T-helper 2 cell treated with Interferon-gamma antibody and Interleukin-4, amounts not matched to agents 5 μg/mL and 100 μg/mL, for 36 hours (primary cell): ENCODE measurements around the gene DCDC2.
"Not testable (repeated sequence)": the region's sequence is repeated elsewhere in the genome, so short reads cannot be mapped to it uniquely, and the experiment has no call there.

Experiments
- DNase-seq: peaks from one replicate; pipeline ENCODE4 v3.0.0; 2021; ENCODE audit warnings: low spot score
- H3K27ac Mint-ChIP-seq: one replicate; pipeline ENCODE4 v1.8.0; 2021; ENCODE audit warnings: mild to moderate bottlenecking, mixed read lengths
- H3K27me3 Mint-ChIP-seq: one replicate; pipeline ENCODE4 v1.8.0; 2021; ENCODE audit warnings: low read depth, mixed read lengths
- H3K36me3 Mint-ChIP-seq: one replicate; pipeline ENCODE4 v1.8.0; 2021; ENCODE audit warnings: low read depth, mixed read lengths
- H3K4me1 Mint-ChIP-seq: one replicate; pipeline ENCODE4 v1.8.0; 2021; ENCODE audit warnings: low read depth, mixed read lengths
- H3K4me3 Mint-ChIP-seq: one replicate; pipeline ENCODE4 v1.8.0; 2022; ENCODE audit warnings: mild to moderate bottlenecking, moderate library complexity, mixed read lengths
- H3K9me3 Mint-ChIP-seq: one replicate; pipeline ENCODE4 v1.8.0; 2021; ENCODE audit warnings: mixed read lengths

The DCDC2 gene

DNA sequence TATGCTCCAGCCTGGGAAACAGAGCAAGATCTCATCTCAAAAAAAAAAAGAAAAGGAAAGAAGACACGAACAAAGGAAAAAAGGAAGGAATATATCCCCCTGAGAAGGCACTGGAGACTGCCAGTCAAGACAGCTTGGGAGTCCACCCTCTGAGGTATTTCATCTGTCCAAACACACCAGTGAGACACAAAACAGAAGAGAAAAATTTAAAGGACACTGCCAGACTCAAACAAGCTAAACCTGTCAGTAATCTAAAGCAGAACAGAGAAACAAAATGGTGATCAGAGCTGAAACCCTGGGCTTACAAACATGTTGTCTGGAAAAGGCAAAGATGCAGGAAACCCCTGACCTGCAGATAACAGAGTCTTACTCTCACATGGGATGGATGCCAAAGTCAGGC, 114.9 kb downstream of the DCDC2 start:
- Mint-ChIP-seq H3K4me1 (no peaks in the 10 kb centered on the region), H3K27ac (no peak overlapping the region), H3K9me3 (no peaks in the 10 kb centered on the region), H3K4me3 (no peak overlapping the region), H3K36me3 (no peaks in the 10 kb centered on the region), H3K27me3 (no peaks in the 10 kb centered on the region)
- no peak for DNase-seq

DNA sequence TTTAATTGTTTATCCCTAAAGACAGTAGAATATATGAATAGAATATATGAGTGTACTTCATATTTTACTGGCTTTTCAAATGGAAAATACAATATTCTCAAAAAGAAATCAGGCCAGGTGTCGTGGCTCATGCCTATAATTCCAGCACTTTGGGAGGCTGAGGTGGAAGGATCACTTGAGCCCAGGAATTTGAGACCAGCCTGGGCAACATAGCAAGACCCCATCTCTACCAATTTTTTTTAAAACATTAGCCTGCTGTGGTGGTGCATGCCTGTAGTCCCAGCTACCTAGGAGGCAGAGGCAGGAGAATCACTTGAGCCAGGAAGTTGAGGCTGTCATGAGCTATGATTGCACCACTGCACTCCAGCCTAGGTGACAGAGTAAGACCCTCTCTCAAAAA, 116.1 kb downstream of the DCDC2 start:
- not testable (repeated sequence) for H3K4me1 Mint-ChIP-seq, H3K27ac Mint-ChIP-seq, H3K36me3 Mint-ChIP-seq, DNase-seq, H3K27me3 Mint-ChIP-seq, H3K4me3 Mint-ChIP-seq, H3K9me3 Mint-ChIP-seq

DNA sequence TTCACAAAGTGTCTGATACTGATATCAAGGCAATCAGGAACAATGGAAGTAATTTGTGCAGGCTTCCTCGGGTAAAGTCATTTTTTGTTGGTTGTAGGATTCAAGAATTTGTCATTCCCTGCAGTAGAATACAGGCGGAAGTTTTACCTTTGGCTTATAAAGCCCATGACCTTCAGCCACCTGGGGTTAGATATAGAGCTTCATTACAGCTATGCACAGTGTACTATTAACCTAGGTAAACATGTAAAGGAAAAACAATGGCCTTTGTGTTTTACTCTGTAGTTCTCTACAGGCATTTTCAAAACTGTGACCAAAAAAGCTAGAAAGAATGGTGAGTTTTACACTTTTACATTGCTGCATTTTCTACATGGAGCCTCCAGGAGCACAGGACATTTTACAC, 116.9 kb downstream of the DCDC2 start:
- Mint-ChIP-seq H3K27me3 (no peaks in the 10 kb centered on the region), H3K27ac (no peak overlapping the region), H3K4me1 (no peaks in the 10 kb centered on the region), H3K36me3 (no peaks in the 10 kb centered on the region), H3K9me3 (peaks cover 10% of the 10 kb centered on the region), H3K4me3 (no peak overlapping the region)
- no peak for DNase-seq

DNA sequence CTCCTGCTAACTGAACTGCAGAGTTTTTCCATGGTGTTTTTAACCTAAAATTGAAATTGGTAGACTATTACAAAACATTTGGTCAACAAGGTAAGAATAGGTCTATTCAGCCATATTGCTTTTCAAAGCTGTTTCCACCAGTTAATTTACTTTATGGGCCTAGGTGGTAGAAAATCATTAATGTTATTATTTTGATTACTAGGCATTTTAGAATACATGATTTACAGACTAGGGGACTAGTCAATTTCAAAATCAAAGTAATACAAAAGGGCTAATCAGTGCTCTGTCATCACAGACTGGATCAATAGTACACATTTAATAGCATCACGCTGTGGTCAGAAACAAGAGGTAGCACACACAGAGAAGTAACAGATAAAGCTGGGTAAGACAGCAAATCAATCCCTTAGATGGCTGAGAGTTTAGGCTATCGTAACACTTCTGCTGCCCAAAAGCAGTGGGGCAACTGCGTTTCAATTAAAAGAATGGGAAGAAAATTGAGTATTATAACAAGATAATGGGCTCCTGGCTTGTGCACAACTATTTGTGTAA, 117.4 kb downstream of the DCDC2 start:
- Mint-ChIP-seq H3K27ac (no peak overlapping the region), H3K9me3 (peaks cover 10% of the 10 kb centered on the region), H3K4me3 (no peak overlapping the region), H3K27me3 (no peaks in the 10 kb centered on the region), H3K4me1 (no peaks in the 10 kb centered on the region), H3K36me3 (no peaks in the 10 kb centered on the region)
- DNase-seq, result no peak

DNA sequence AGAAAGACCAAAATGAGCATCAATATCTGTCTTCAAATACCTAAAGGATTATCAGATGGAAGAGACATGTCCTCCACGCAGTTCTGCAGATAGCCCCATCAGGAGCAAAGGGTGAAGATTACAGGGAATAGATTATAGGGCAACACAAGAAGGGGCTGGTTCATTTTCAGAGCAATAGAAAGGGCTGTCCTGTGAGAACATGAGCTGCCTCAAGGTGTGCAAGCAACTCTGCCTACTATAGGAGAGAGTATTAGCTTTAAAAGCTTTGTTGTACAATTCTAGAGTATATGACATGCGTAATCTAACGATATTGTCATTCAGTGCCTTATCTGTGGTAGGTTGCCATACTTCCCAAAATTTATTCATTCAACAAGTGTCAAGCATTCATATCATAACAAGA, 119.2 kb downstream of the DCDC2 start:
- no peak for DNase-seq
- Mint-ChIP-seq H3K9me3 (peaks cover 10% of the 10 kb centered on the region), H3K4me1 (no peaks in the 10 kb centered on the region), H3K36me3 (no peaks in the 10 kb centered on the region), H3K4me3 (no peak overlapping the region), H3K27me3 (peaks cover 6% of the 10 kb centered on the region), H3K27ac (no peak overlapping the region)

DNA sequence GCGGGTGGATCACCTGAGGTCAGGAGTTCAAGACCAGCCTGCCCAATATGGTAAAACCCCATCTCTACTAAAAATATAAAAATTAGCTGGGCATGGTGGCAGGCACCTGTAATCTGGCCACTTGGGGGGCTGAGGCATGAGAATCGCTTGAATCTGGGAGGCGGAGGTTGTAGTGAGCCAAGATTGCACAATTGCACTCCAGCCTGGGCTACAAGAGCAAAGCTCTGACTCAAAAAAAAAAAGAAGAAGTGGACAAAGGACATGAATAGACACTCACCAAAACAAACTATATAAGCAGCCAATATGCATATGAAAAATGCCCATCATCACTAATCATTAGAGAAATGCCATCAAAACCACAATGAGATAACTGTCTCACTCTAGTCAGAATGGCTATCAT, 121.1 kb downstream of the DCDC2 start:
- H3K9me3 Mint-ChIP-seq, H3K27me3 Mint-ChIP-seq, H3K4me3 Mint-ChIP-seq, H3K27ac Mint-ChIP-seq, DNase-seq, H3K36me3 Mint-ChIP-seq, H3K4me1 Mint-ChIP-seq: not testable (repeated sequence)

DNA sequence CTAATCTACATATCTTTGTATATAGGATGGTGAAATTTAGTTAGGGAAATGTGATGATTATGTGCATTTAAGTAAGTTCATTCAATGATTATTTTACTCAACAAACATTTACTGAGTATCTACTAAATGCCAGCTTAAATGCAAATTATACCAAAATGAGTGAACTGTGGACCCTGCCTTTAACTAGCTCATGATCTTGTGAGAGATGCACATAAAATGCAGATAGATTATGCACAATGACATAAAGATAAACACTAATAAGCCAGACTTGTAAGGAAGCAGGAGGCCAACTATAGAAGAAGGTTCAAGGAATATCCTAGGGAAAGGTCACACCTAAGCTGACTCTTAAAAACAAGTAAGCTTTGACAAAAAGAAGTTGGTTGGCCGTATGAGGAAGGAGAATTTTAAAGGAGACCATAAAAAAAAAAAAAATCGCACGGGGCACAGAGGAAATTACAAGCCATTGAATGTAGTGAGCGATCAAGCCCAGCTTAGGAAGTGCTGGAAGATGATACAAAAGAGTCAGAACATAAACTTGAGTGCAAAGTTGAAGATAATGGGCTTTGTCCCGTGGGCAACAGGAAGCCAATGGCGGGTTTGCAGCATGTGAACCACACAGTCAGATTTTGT, 123.9 kb downstream of the DCDC2 start:
- Mint-ChIP-seq H3K27me3 (peaks cover 6% of the 10 kb centered on the region), H3K27ac (no peak overlapping the region), H3K36me3 (no peaks in the 10 kb centered on the region), H3K4me3 (no peak overlapping the region), H3K9me3 (peaks cover 10% of the 10 kb centered on the region), H3K4me1 (no peaks in the 10 kb centered on the region)
- no peak for DNase-seq

DNA sequence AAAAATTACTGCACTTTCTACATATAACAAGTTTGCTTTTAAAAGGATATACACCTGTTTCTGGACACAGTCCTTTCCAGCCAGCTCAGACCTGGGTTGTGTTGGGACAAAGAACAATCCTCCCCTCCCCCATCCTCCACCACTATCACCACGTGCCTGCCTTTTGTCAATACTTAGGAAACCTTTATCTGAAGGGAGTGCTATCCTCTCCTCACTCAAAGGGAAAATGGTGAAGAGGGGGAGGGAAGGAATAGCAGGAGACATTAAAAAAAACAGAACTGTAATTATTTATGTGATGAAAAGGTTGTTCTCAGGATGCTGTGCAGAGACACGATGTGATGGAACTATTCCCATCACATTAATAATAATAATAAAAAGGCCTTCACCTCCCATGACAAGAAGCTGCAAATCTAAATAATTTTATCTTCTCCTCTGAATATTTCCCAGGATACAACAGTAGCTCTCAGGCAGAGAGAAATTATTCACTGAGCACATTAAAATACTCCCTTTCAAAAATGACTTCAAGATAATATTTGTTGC, 126.4 kb downstream of the DCDC2 start:
- no peak for DNase-seq
- no peak overlapping the region for H3K4me3 Mint-ChIP-seq
- no peaks in the 10 kb centered on the region for H3K4me1 Mint-ChIP-seq
- peaks cover 6% of the 10 kb centered on the region for H3K27me3 Mint-ChIP-seq
- H3K9me3 Mint-ChIP-seq, result no peaks in the 10 kb centered on the region
- no peaks in the 10 kb centered on the region for H3K36me3 Mint-ChIP-seq
- no peak overlapping the region for H3K27ac Mint-ChIP-seq

DNA sequence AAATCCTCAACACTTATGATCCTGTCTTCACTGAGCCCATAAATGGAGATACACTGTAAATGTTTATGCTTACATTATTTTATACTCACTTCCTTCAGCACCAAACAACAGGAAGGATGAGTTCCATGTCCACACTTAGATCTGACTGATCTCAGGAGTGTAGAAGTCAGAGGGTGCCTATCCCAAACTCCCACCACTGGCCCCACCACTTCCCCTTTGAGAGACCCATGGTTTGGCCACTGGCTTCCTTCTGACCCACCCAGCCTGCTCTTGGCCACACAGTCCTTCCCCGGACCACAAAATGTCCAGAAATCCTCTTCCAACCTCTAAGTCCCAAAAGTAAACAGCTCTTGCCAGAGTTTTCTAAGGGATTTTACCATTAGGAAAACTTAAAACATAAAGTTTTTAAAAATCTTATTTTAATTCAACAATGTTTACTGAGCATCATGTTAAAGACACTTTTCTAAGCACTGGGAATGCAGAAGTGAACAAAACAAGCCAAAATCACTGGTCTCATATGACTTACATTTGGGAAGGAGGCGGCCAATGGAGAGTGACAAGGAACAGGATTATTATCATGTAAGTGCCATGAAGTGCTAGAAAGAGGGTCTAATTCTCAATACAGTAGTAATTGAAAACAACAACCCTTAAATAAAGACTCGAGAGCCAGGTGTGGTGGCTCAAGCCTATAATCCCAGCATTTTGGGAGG, 128.0 kb downstream of the DCDC2 start:
- no peak for DNase-seq
- no peak overlapping the region for H3K4me3 Mint-ChIP-seq
- no peak overlapping the region for H3K27ac Mint-ChIP-seq
- H3K27me3 Mint-ChIP-seq, result peaks cover 6% of the 10 kb centered on the region
- no peaks in the 10 kb centered on the region for H3K36me3 Mint-ChIP-seq
- no peaks in the 10 kb centered on the region for H3K4me1 Mint-ChIP-seq
- no peaks in the 10 kb centered on the region for H3K9me3 Mint-ChIP-seq

DNA sequence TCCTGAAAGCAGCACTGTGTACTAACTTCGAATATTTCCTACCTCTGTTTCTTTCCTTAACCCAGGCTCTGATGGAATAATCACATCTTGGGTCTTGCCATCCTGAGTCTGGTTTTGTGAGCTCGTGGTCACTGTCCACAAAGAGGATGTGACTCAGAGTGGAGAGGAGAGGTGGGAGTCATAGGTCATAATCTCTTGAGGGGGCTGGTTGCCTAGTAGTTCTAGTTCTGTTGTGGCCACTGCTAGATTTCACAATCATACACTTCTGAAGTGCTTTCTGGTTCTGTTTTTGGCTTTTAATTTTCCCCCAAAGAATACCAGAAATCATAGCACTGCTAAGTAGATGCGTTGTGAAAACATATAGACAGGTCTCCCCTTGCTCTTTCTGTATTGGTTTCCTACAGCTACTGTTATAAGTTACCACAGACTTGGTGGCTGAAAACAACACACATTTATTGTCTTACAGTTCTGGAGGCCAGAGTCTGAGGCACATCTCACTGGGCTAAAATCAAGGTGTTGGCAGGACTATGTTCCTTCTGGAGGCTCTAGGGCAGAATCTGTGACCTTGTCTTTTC, 129.1 kb downstream of the DCDC2 start:
- no peak for DNase-seq
- H3K4me3 Mint-ChIP-seq, result no peak overlapping the region
- H3K36me3 Mint-ChIP-seq, result no peaks in the 10 kb centered on the region
- H3K27me3 Mint-ChIP-seq, result no peaks in the 10 kb centered on the region
- no peak overlapping the region for H3K27ac Mint-ChIP-seq
- H3K9me3 Mint-ChIP-seq, result no peaks in the 10 kb centered on the region
- H3K4me1 Mint-ChIP-seq, result no peaks in the 10 kb centered on the region

DNA sequence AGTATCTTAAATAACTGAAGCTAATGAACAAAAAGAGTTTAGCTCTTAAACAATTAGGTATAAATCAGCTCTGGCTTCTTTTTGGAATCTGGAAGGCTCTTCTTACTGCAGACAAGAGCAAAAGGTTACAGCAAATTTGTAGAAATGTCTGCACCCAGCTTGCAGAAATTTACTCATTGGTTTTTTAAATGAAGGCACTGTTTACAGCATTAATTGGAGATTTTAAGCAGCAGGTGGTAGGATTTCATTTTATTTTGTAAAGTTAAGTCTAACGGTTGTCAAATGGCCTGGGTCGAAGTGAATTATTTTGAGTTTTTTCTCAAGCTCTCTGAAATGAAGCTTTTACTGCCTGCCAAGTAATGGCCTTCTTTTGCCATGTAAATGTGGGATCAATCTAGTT, 129.7 kb downstream of the DCDC2 start:
- H3K27me3 Mint-ChIP-seq, result peaks cover 2% of the 10 kb centered on the region

DNA sequence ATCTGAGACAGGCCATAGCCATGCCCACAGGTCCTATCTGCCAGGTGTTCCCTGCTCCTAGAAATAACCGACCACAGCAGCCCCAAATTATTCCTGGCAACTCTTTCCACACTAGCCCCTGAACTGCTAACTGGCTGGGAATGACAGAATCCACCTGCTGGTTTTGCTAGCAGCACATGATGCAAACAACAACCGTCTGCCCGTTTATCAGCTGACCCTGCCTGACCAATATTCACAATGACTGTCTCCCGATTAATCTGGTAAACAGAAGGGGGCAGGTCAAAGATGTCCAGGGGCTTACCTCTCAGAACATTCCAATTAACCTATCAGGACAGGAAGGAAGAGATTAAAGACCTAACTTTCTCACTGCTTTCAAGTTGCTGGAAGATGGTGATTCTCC, 130.3 kb downstream of the DCDC2 start:
- Mint-ChIP-seq H3K36me3 (no peaks in the 10 kb centered on the region), H3K4me1 (no peaks in the 10 kb centered on the region), H3K27me3 (peaks cover 2% of the 10 kb centered on the region), H3K9me3 (no peaks in the 10 kb centered on the region), H3K27ac (no peak overlapping the region), H3K4me3 (no peak overlapping the region)
- DNase-seq, result no peak

More for the DNA sequence above, 129.7 kb downstream of the DCDC2 start:
- Mint-ChIP-seq H3K4me3 (no peak overlapping the region), H3K36me3 (no peaks in the 10 kb centered on the region), H3K9me3 (no peaks in the 10 kb centered on the region), H3K27ac (no peak overlapping the region), H3K4me1 (no peaks in the 10 kb centered on the region)
- no peak for DNase-seq

DNA sequence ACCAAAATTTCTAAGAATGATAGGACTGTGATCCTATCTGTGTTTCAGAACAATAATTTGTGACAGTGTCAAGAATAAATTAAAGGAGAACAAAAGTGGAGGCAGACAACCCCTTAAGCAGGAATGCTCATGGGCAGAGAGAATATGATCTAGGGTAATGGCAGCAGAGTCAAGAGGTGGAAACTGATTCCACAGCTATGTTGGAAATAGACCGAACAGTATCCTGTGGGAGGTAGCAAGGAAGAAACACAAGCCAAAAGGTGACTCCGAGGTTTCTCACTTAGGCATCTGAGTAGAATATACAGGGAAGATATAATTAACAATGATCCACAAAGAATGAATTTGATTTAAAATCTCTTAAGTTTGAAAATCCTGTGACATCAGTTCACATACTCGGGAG, 131.3 kb downstream of the DCDC2 start:
- no peak for DNase-seq
- Mint-ChIP-seq H3K36me3 (no peaks in the 10 kb centered on the region), H3K9me3 (no peaks in the 10 kb centered on the region), H3K4me1 (no peaks in the 10 kb centered on the region), H3K27me3 (peaks cover 4% of the 10 kb centered on the region), H3K27ac (no peak overlapping the region), H3K4me3 (no peak overlapping the region)

DNA sequence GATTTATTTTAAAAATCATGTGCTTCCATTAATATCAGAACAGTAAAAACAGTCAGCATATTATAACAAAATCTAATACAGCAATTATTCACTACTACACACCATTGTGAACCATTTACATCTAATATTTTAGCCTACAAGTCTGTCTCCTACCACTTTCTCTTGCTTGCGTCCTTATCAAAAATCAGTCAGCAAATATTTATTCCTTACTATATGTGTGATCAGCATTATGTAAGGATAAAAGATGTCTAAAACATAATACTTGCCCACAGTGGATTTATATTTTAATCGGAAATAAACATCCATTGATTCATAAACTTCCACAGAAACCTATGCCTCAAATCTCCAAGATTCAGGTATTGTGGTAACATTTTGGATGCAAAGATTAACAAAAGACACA, 132.0 kb downstream of the DCDC2 start:
- Mint-ChIP-seq H3K4me3 (no peak overlapping the region), H3K36me3 (no peaks in the 10 kb centered on the region), H3K9me3 (no peaks in the 10 kb centered on the region), H3K4me1 (no peaks in the 10 kb centered on the region), H3K27me3 (peaks cover 4% of the 10 kb centered on the region), H3K27ac (no peak overlapping the region)
- DNase-seq, result no peak
